GM12878 (cell line): ENCODE measurements around the gene ALOX12. TPM values are rescaled to one million over a fixed set of nuclear protein-coding genes. Genes with fewer than 3 reads are reported as not detected.
A peak's percentile ranks its signal among the peaks of the same experiment; 100 is the strongest.

Experiments used
- BCL11A ChIP-seq: IDR thresholded peaks from 2 replicates; pipeline ENCODE4 v1.6.1; 2011; ENCODE audit warnings: low read depth, low read length
- CBX5 ChIP-seq: sonication (generic); IDR thresholded peaks from 2 replicates; pipeline ENCODE4 v1.6.1; 2016; ENCODE audit warnings: low read depth, moderate library complexity, mild to moderate bottlenecking, inconsistent platforms
- CHD2 ChIP-seq: IDR thresholded peaks from 2 replicates; pipeline ENCODE4 v1.6.1; 2011; ENCODE audit warnings: low read depth, low read length, improper control_type of control experiment, borderline replicate concordance
- EZH2 ChIP-seq: IDR thresholded peaks from 2 replicates; pipeline ENCODE4 v1.6.1; 2012; ENCODE audit warnings: low read depth, mild to moderate bottlenecking, control low read depth, inconsistent platforms, low read length, borderline replicate concordance; ENCODE audit not compliant: control insufficient read depth
- HCFC1 ChIP-seq: fragments of 150-350 bp; IDR thresholded peaks from 2 replicates; pipeline ENCODE4 v1.6.1; 2014; ENCODE audit warnings: low read length
- HDAC2 ChIP-seq: fragments of 200-600 bp; sonication (generic); IDR thresholded peaks from 2 replicates; pipeline ENCODE4 v1.6.1; 2017
- HDGF ChIP-seq: fragments of 450-650 bp; IDR thresholded peaks from 2 replicates; pipeline ENCODE4 v1.6.1; 2016; ENCODE audit warnings: antibody characterized with exemption
- KDM1A ChIP-seq: fragments of 200-600 bp; sonication (generic); IDR thresholded peaks from 2 replicates; pipeline ENCODE4 v1.6.1; 2016; ENCODE audit warnings: borderline replicate concordance
- MYC ChIP-seq: IDR thresholded peaks from 2 replicates; pipeline ENCODE4 v1.6.1; 2011; ENCODE audit warnings: mild to moderate bottlenecking, low read length, moderate library complexity, inconsistent platforms; ENCODE audit not compliant: insufficient read depth, insufficient replicate concordance, insufficient read length, severe bottlenecking
- NR2C2 ChIP-seq: IDR thresholded peaks from 2 replicates; pipeline ENCODE4 v1.6.1; 2011; ENCODE audit warnings: borderline replicate concordance, low read depth; ENCODE audit not compliant: control insufficient read depth, insufficient read length
- PAX8 ChIP-seq: fragments of 450-650 bp; IDR thresholded peaks from 2 replicates; pipeline ENCODE4 v1.6.1; 2017; ENCODE audit warnings: mild to moderate bottlenecking, moderate library complexity
- PML ChIP-seq: IDR thresholded peaks from 2 replicates; pipeline ENCODE4 v1.6.1; 2012; ENCODE audit warnings: low read length, inconsistent platforms
- POLR2AphosphoS2 ChIP-seq: IDR thresholded peaks from 2 replicates; pipeline ENCODE4 v1.6.1; 2011; ENCODE audit warnings: low read depth, mild to moderate bottlenecking, low read length, improper control_type of control experiment, moderate library complexity
- POU2F2 ChIP-seq: IDR thresholded peaks from 3 replicates; pipeline ENCODE4 v1.6.1; 2011; ENCODE audit warnings: low read depth, mild to moderate bottlenecking, low read length, borderline replicate concordance
- SREBF1 ChIP-seq: IDR thresholded peaks from 2 replicates; pipeline ENCODE4 v1.6.1; 2012; ENCODE audit warnings: mild to moderate bottlenecking, low read length
- ZNF24 ChIP-seq: fragments of 450-650 bp; IDR thresholded peaks from 2 replicates; pipeline ENCODE4 v1.6.1; 2017; ENCODE audit warnings: antibody characterized with exemption, mild to moderate bottlenecking
- ZNF622 ChIP-seq: fragments of 450-650 bp; IDR thresholded peaks from 2 replicates; pipeline ENCODE4 v1.6.1; 2017; ENCODE audit warnings: mild to moderate bottlenecking, inconsistent platforms
- ZSCAN29 ChIP-seq: fragments of 450-650 bp; IDR thresholded peaks from 2 replicates; pipeline ENCODE4 v1.6.1; 2017; ENCODE audit warnings: mild to moderate bottlenecking, moderate library complexity
- polyA plus RNA-seq, 11 experiments: library from polyadenylated mRNA; depleted of rRNA in 4 of 11; unstranded in 6 of 11; stranded (reverse) in 5 of 11; fragments of >200 nt; fragmentation: Nextera tagmentation in 4 of 11; fragmentation: Illumina TruSeq in 1 of 11; extraction: Ambion mirVana in 4 of 11; extraction: Trizol in 1 of 11; gene quantifications; 1 replicate in 1 of 11; 2 replicates in 10 of 11; pipeline versions ENCODE4 v1.2.1 to v1.2.3, GENCODE V29; 2011 to 2016; ENCODE audit warnings: inconsistent platforms in 2 of 11, missing spikeins in 2 of 11, low read depth in 1 of 11
- total RNA-seq, 4 experiments: library from RNA; depleted of rRNA in 3 of 4; stranded (reverse); fragments of >200 nt in 3 of 4; fragmentation: Illumina TruSeq in 1 of 4; extraction: Trizol in 1 of 4; gene quantifications; 2 replicates each; pipeline versions ENCODE4 v1.2.1 to v1.2.3, GENCODE V29; 2013 to 2021
- TF ChIP-seq, protein P1 (sequence below): fragments of 450-650 bp; IDR thresholded peaks from 2 replicates; pipeline ENCODE4 v1.6.1; 2017; ENCODE audit warnings: borderline replicate concordance
- TF ChIP-seq, protein P2 (sequence below): IDR thresholded peaks from 2 replicates; pipeline ENCODE4 v1.6.1; 2011; ENCODE audit warnings: borderline replicate concordance, low read depth, mild to moderate bottlenecking, moderate library complexity, low read length; ENCODE audit not compliant: insufficient read depth, poor library complexity, severe bottlenecking
- TF ChIP-seq, protein P3 (sequence below): IDR thresholded peaks from 2 replicates; pipeline ENCODE4 v1.6.1; 2012; ENCODE audit warnings: low read depth, low read length, improper control_type of control experiment
- TF ChIP-seq, protein P4 (sequence below): fragments of 450-650 bp; IDR thresholded peaks from 2 replicates; pipeline ENCODE4 v1.6.1; 2016; ENCODE audit warnings: mild to moderate bottlenecking
- TF ChIP-seq, protein P5 (sequence below): fragments of 450-650 bp; IDR thresholded peaks from 2 replicates; pipeline ENCODE4 v1.6.1; 2014; ENCODE audit warnings: mild to moderate bottlenecking

The ALOX12 gene
- total and polyA plus RNA-seq, 10 of the 15 experiments (the other 5 are each of a cell fraction or from before 2014, with no cell fraction given) = 0.23 to 0.82 (median 0.58) TPM; not detected in 6

DNA sequence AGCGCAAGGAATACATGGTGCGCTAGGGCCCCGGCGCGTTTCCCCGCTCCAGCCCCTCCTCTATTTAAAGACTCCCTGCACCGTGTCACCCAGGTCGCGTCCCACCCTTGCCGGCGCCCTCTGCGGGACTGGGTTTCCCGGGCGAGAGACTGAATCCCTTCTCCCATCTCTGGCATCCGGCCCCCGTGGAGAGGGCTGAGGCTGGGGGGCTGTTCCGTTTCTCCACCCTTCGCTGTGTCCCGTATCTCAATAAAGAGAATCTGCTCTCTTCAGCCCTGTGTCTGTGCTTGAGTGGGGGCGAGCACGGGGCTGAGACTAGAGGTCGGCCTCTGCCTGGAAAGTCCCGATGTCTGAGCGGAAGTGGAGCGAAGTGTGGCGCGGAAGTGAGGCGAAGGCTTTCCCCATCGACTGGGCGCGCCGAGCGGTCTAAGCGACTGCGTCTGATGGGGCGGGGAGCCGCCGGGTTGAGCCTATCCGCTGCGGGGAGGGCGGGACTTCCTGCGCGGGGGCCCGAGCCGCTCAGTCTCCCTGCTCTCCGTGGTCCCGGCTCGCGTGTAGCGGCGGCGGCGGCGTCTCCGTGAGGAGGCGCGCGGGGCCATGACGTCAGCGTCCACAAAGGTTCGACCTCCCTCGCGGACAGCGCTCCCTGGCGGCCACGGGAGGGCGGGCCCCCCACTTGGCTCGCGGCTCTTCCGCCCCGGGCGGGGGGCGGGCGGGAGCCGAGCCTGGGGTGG is 18.6 kb downstream of the ALOX12 start (continued):
- TF ChIP-seq, protein P1, sequence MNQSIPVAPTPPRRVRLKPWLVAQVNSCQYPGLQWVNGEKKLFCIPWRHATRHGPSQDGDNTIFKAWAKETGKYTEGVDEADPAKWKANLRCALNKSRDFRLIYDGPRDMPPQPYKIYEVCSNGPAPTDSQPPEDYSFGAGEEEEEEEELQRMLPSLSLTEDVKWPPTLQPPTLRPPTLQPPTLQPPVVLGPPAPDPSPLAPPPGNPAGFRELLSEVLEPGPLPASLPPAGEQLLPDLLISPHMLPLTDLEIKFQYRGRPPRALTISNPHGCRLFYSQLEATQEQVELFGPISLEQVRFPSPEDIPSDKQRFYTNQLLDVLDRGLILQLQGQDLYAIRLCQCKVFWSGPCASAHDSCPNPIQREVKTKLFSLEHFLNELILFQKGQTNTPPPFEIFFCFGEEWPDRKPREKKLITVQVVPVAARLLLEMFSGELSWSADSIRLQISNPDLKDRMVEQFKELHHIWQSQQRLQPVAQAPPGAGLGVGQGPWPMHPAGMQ = no peak
- TF ChIP-seq BCL11A (no peak), ZSCAN29 (no peak), PAX8 (no peak), CBX5 (no peak), SREBF1 (no peak), NR2C2 (no peak), HCFC1 (peak; percentile 44; the same call in 1 of the 2 replicates), PML (peak; percentile 83; the same call in 1 of the 2 replicates), HDAC2 (no peak), CHD2 (no peak), MYC (no peak), EZH2 (no peak), POU2F2 (peak; percentile 73; the same call in 2 of the 3 replicates), KDM1A (no peak), ZNF622 (no peak), ZNF24 (no peak), HDGF (peak; percentile 90; the same call in 1 of the 2 replicates), POLR2AphosphoS2 (peak; percentile 89)
- TF ChIP-seq, protein P2, sequence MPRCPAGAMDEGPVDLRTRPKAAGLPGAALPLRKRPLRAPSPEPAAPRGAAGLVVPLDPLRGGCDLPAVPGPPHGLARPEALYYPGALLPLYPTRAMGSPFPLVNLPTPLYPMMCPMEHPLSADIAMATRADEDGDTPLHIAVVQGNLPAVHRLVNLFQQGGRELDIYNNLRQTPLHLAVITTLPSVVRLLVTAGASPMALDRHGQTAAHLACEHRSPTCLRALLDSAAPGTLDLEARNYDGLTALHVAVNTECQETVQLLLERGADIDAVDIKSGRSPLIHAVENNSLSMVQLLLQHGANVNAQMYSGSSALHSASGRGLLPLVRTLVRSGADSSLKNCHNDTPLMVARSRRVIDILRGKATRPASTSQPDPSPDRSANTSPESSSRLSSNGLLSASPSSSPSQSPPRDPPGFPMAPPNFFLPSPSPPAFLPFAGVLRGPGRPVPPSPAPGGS = peak; percentile 53
- TF ChIP-seq, protein P3, sequence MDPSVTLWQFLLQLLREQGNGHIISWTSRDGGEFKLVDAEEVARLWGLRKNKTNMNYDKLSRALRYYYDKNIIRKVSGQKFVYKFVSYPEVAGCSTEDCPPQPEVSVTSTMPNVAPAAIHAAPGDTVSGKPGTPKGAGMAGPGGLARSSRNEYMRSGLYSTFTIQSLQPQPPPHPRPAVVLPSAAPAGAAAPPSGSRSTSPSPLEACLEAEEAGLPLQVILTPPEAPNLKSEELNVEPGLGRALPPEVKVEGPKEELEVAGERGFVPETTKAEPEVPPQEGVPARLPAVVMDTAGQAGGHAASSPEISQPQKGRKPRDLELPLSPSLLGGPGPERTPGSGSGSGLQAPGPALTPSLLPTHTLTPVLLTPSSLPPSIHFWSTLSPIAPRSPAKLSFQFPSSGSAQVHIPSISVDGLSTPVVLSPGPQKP = 0 out of 2 replicates have a peak, but pooled peaks have one; percentile 1
- TF ChIP-seq, protein P4, sequence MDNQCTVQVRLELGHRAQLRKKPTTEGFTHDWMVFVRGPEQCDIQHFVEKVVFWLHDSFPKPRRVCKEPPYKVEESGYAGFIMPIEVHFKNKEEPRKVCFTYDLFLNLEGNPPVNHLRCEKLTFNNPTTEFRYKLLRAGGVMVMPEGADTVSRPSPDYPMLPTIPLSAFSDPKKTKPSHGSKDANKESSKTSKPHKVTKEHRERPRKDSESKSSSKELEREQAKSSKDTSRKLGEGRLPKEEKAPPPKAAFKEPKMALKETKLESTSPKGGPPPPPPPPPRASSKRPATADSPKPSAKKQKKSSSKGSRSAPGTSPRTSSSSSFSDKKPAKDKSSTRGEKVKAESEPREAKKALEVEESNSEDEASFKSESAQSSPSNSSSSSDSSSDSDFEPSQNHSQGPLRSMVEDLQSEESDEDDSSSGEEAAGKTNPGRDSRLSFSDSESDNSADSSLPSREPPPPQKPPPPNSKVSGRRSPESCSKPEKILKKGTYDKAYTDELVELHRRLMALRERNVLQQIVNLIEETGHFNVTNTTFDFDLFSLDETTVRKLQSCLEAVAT = peak; percentile 86
- TF ChIP-seq, protein P5, sequence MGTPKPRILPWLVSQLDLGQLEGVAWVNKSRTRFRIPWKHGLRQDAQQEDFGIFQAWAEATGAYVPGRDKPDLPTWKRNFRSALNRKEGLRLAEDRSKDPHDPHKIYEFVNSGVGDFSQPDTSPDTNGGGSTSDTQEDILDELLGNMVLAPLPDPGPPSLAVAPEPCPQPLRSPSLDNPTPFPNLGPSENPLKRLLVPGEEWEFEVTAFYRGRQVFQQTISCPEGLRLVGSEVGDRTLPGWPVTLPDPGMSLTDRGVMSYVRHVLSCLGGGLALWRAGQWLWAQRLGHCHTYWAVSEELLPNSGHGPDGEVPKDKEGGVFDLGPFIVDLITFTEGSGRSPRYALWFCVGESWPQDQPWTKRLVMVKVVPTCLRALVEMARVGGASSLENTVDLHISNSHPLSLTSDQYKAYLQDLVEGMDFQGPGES = no peak
